Small intestine (tissue), 7 donors: Measurements from ENCODE around the gene USP51. TPM values are rescaled to one million over a fixed set of nuclear protein-coding genes. Genes with fewer than 3 reads are reported as not detected.
A peak's percentile ranks its signal among the peaks of the same experiment; 100 is the strongest.
"Not testable (repeated sequence)": the region's sequence is repeated elsewhere in the genome, so short reads cannot be mapped to it uniquely, and the experiment has no call there.

ENCODE experiments used
- DNase-seq, 2 donors: peaks; one replicate each; pipeline versions ENCODE4 v3.0.0 to v3.0.0-alpha.2; 2013
- FAIRE-seq: peaks from 2 replicates; lab custom pipeline; 2012; peaks lifted over from hg19 to GRCh38; lab: Jason Lieb, UNC
- H3K27ac ChIP-seq, 3 donors: one replicate each; pipeline ENCODE4 v1.5.1; 2013; ENCODE audit warnings: low read length in 2 of 3, mild to moderate bottlenecking in 2 of 3, control low read depth in 1 of 3, inconsistent platforms in 1 of 3, low read depth in 1 of 3, moderate library complexity in 1 of 3
- H3K27me3 ChIP-seq, 3 donors: one replicate each; pipeline ENCODE4 v1.6.1; 2013; ENCODE audit warnings: low read length in 3 of 3, inconsistent platforms in 1 of 3; ENCODE audit not compliant: control insufficient read depth in 3 of 3, insufficient read depth in 3 of 3
- H3K36me3 ChIP-seq, 3 donors: one replicate each; pipeline ENCODE4 v1.6.1; 2013; ENCODE audit warnings: low read length in 3 of 3, inconsistent platforms in 1 of 3, low read depth in 1 of 3, mild to moderate bottlenecking in 1 of 3, moderate library complexity in 1 of 3; ENCODE audit not compliant: control insufficient read depth in 3 of 3, insufficient read depth in 2 of 3
- H3K4me1 ChIP-seq, 3 donors: one replicate each; pipeline ENCODE4 v1.6.1; 2013; ENCODE audit warnings: low read length in 2 of 3, inconsistent platforms in 1 of 3, low read depth in 1 of 3, mild to moderate bottlenecking in 1 of 3, moderate library complexity in 1 of 3; ENCODE audit not compliant: control insufficient read depth in 3 of 3, insufficient read depth in 2 of 3
- H3K4me3 ChIP-seq, 3 donors: one replicate each; pipeline ENCODE4 v1.5.1; 2013; ENCODE audit warnings: low read length in 3 of 3, control low read depth in 1 of 3, inconsistent platforms in 1 of 3, low read depth in 1 of 3, mild to moderate bottlenecking in 1 of 3, moderate library complexity in 1 of 3
- H3K9me3 ChIP-seq, 2 donors: one replicate each; pipeline ENCODE4 v1.6.1; 2013; ENCODE audit warnings: low read depth in 1 of 2, low read length in 1 of 2; ENCODE audit not compliant: control insufficient read depth in 2 of 2, insufficient read depth in 1 of 2
- WGBS, 3 donors: extraction: QIAGEN DNeasy Blood & Tissue Kit; methylation state at CpG; one replicate each; pipeline ENCODE4 v1.1.7; 2013; 5-methylcytosine and 5-hydroxymethylcytosine counted together
- polyA plus RNA-seq, 4 donors: library from polyadenylated mRNA; stranded (reverse) in 3 of 4; unstranded in 1 of 4; fragments of 200-250 nt in 3 of 4; fragments of 120-200 nt in 1 of 4; gene quantifications; one replicate each; pipeline versions ENCODE4 v1.2.1 to v1.2.3, GENCODE V29; 2013
- donor health status: healthy with polysubstance abuse.
- donor health status: control.
- donor health status: control.
- donor health status: Bipolar disorder and iron deficiency.
- donor health status: healthy.

USP51 gene
- polyA plus RNA-seq, 4 donors, result 0.40 to 9.8 TPM; not detected in 2

DNA sequence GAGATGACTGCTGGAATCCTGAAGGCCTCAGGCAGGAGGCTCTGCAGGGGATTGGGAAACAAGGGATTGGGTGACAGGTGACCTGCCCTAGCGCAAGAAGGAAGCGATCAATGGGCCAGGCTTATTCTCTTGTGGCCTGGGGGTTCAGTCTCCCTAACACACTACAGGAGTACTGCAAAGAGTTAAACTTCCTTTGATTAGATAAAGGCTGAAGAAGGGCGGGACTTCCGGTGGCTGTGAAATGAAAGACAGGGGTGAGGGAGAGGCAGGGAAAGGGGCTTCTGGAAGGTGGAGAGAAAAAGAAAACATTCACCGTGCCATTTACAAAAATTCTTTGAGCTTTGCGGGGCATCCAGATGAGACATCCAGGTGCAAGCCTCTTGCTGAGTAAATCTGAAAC, 33.9 kb downstream of the USP51 start:
- H3K36me3 ChIP-seq, H3K27me3 ChIP-seq, DNase-seq, H3K27ac ChIP-seq, H3K9me3 ChIP-seq, H3K4me1 ChIP-seq, H3K4me3 ChIP-seq, FAIRE-seq: not testable (repeated sequence)
- WGBS, 3 donors, result no CpG with 5 or more reads among the region's 6 CpGs

DNA sequence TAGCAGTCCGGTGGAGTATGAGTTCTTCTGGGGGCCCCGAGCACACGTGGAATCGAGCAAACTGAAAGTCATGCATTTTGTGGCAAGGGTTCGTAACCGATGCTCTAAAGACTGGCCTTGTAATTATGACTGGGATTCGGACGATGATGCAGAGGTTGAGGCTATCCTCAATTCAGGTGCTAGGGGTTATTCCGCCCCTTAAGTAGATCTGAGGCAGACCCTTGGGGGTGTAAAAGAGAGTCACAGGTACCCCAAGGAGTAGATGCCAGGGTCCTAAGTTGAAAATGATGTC, 36.9 kb downstream of the USP51 start:
- Histone ChIP-seq H3K4me1 (peaks cover 0 to 3% (median 0%) of the 10 kb centered on the region in 3 donors), H3K27me3 (no peaks in the 10 kb centered on the region), H3K36me3 (no peaks in the 10 kb centered on the region), H3K4me3 (peak overlapping the region; percentile 54 to 62 (median 59)), H3K9me3 (no peaks in the 10 kb centered on the region), H3K27ac (peak overlapping the region in 2 of 3 donors; percentile 93)
- DNase-seq (no peak), FAIRE-seq (no peak)
- WGBS, 3 donors, result 1 to 48% (median 18%) methylated on average over 9 of the region's 9 CpGs

DNA sequence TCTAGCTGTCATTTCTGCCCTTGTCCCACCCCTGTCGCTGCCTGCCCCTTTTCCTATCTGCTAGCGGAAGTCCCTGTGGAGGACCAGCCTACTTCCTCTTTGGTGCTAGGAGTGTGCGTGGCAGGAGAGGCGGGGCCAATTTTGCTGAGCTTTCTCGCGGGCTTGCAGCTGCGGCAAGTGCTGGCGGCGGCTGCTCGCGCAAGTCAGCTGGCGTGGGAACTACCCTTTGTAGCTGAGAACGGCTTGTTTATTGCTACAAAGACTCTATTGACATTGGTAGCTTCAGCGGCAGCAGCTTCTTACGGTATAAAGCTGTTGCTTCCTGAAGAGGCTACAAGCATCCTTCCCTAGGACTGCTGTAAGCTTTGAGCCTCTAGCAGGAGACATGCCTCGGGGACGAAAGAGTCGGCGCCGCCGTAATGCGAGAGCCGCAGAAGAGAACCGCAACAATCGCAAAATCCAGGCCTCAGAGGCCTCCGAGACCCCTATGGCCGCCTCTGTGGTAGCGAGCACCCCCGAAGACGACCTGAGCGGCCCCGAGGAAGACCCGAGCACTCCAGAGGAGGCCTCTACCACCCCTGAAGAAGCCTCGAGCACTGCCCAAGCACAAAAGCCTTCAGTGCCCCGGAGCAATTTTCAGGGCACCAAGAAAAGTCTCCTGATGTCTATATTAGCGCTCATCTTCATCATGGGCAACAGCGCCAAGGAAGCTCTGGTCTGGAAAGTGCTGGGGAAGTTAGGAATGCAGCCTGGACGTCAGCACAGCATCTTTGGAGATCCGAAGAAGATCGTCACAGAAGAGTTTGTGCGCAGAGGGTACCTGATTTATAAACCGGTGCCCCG, 37.4 kb downstream of the USP51 start, which contains the start of gene MAGEH1:
Gene MAGEH1, plus strand, starts transcription at position 138 of the 843 bp plus-strand sequence. Its CDS starts 248 bp downstream, at position 386.
- Histone ChIP-seq H3K4me1 (peaks cover 0 to 3% (median 0%) of the 10 kb centered on the region in 3 donors), H3K27ac (peak within 1 kb of the TSS; percentile 34 to 93 (median 93)), H3K36me3 (no peaks in the 10 kb centered on the region), H3K9me3 (no peaks in the 10 kb centered on the region), H3K4me3 (peak within 1 kb of the TSS; percentile 54 to 62 (median 59)), H3K27me3 (no peaks in the 10 kb centered on the region)
- DNase-seq (peak; percentile 75 to 86), FAIRE-seq (no peak)
- WGBS, 3 donors, result 0 to 29% (median 11%) methylated on average over 41 to 43 of the region's 43 CpGs

DNA sequence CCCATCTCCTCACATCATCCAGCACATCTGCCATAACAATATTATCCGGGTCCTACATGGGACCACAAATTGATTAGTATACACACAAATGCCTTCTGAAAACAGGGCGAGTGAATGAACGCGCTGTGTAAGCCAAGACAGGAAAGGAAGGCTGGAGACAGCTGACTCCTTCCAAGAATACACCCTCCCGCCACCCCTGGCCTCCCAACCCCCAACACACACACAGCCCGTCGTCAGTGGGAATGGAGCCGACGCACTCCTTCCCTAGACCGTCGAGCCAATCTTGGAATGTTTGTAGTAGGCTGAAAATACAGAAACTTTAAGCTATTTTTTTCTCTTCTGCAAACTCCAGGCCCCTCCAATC, 38.0 kb downstream of the USP51 start:
- WGBS, 3 donors, result 1 to 39% (median 5%) methylated on average over 8 to 11 of the region's 11 CpGs
- Histone ChIP-seq H3K4me1 (peaks cover 0 to 3% (median 0%) of the 10 kb centered on the region in 3 donors), H3K4me3 (peak overlapping the region in 2 of 3 donors; percentile 54 to 59), H3K27me3 (no peaks in the 10 kb centered on the region), H3K36me3 (no peaks in the 10 kb centered on the region), H3K9me3 (no peaks in the 10 kb centered on the region), H3K27ac (peak overlapping the region in 2 of 3 donors; percentile 93)
- FAIRE-seq (no peak), DNase-seq (no peak)

DNA sequence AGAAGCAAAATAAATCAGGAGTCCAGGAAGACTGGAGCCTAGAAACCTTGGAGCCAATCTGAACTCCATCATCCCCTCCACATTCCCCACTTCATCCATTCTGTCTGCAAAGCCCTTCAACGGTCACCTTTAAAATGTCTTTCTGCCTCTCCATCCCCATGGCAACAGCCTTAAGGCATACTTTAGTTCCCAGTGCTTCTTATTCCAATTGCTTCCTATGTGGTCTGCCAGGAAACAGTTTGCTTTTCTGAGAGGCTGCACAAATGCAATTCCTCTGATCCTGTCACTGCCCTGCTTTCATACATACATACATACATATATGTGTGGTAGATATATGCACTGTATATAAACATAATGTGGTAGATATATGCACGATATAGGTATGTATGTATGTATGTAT, 38.5 kb downstream of the USP51 start:
- peaks cover 0 to 3% (median 0%) of the 10 kb centered on the region in 3 donors for H3K4me1 ChIP-seq
- H3K27me3 ChIP-seq, result no peaks in the 10 kb centered on the region
- H3K4me3 ChIP-seq, result peak overlapping the region in 1 of 3 donors; percentile 59
- no peak for DNase-seq
- 23 to 70% (median 54%) methylated on average over 2 of the region's 2 CpGs for whole genome bisulfite sequencing, 3 donors
- no peak for FAIRE-seq
- no peaks in the 10 kb centered on the region for H3K36me3 ChIP-seq
- H3K27ac ChIP-seq, result peak overlapping the region in 1 of 3 donors; percentile 93
- H3K9me3 ChIP-seq, result no peaks in the 10 kb centered on the region

DNA sequence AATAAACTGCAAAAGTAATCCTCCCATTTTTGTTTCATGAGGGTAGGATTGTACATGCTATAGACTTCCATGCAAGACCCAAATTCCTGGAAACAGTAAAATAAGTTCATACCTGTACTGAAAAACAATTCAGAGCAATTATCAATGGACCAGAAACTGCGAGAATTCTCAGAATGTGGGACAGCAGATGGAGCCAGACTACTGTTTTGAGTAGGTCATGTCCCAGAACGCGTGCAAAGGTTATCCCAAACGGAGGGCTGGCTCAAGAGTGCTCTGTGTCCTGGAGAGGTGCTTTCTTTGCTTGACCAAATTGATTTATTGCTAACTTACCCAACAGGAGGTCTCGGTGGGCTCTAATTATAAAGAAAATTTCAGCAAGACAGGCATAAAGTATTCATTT, 39.4 kb downstream of the USP51 start:
- H3K27me3 ChIP-seq, result no peaks in the 10 kb centered on the region
- DNase-seq (peak; percentile 0 to 40), FAIRE-seq (no peak)
- no peaks in the 10 kb centered on the region for H3K36me3 ChIP-seq
- 19 to 30% (median 22%) methylated on average over 5 of the region's 5 CpGs for WGBS, 3 donors
- H3K4me1 ChIP-seq, result peaks cover 0 to 3% (median 0%) of the 10 kb centered on the region in 3 donors
- no peak overlapping the region for H3K27ac ChIP-seq
- no peak overlapping the region for H3K4me3 ChIP-seq
- H3K9me3 ChIP-seq, result no peaks in the 10 kb centered on the region

DNA sequence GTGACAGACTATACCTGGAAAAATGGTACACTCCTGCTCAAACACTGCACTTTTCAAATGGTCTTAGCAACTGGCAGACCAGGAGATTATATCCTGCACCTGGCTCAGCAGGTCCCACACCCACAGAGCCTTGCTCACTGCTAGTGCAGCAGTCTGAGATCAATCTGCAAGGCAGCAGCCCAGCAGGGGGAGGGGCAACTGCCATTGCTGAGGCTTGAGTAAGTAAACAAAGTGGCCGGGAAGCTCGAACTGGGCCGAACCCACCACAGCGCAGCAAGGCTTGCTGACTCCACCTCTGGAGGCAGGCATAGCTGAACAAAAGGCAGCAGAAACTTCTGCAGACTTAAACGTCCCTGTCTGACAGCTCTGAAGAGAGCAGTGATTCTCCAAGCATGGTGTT, 46.2 kb downstream of the USP51 start:
- not testable (repeated sequence) for H3K4me3 ChIP-seq, H3K36me3 ChIP-seq, H3K27me3 ChIP-seq, H3K9me3 ChIP-seq, FAIRE-seq, H3K27ac ChIP-seq, H3K4me1 ChIP-seq, DNase-seq
- WGBS, 3 donors, result 52 to 56% (median 52%) methylated on average over 5 of the region's 5 CpGs
